GM23338 (cell line): ENCODE data around the gene NT5DC4. TPM values are rescaled to one million over a fixed set of nuclear protein-coding genes. Genes with fewer than 3 reads are reported as not detected.

Experiments used
- ATAC-seq: fragments of 200-7000 bp; cut with Tn5 transposase; 3 replicates; pipeline ENCODE4 v1.9.1; 2020
- DNase-seq: peaks from one replicate; pipeline ENCODE4 v3.0.0-alpha.2; 2015; ENCODE audit warnings: low spot score
- H2AFZ ChIP-seq: fragments of 200-600 bp; sonication (generic); 2 replicates; pipeline ENCODE4 v1.8.0; 2016; ENCODE audit warnings: antibody characterized with exemption, mild to moderate bottlenecking, moderate library complexity
- H3F3A ChIP-seq: fragments of 200-600 bp; sonication (generic); replicated peaks from 2 replicates; pipeline ENCODE4 v1.8.0; 2017; ENCODE audit warnings: antibody characterized with exemption, mixed run types, low read depth
- H3K27ac ChIP-seq: fragments of 200-600 bp; sonication (generic); 2 replicates; pipeline ENCODE4 v1.6.1; 2016; ENCODE audit warnings: low read depth
- H3K27me3 ChIP-seq: fragments of 200-600 bp; sonication (generic); 2 replicates; pipeline ENCODE4 v1.8.0; 2016; ENCODE audit warnings: mild to moderate bottlenecking, mixed run types, moderate library complexity; ENCODE audit not compliant: insufficient read depth
- H3K36me3 ChIP-seq: fragments of 200-600 bp; sonication (generic); 2 replicates; pipeline ENCODE4 v1.8.0; 2016; ENCODE audit warnings: mild to moderate bottlenecking; ENCODE audit not compliant: insufficient read depth
- H3K4me1 ChIP-seq: fragments of 200-600 bp; sonication (generic); 2 replicates; pipeline ENCODE4 v1.8.0; 2016; ENCODE audit warnings: mild to moderate bottlenecking, moderate library complexity; ENCODE audit not compliant: insufficient read depth
- H3K4me2 ChIP-seq: fragments of 200-600 bp; sonication (generic); 2 replicates; pipeline ENCODE4 v1.7.1; 2017; ENCODE audit warnings: mixed run types
- H3K4me3 ChIP-seq: fragments of 200-600 bp; sonication (generic); 2 replicates; pipeline ENCODE4 v1.6.1; 2016; ENCODE audit warnings: mixed run types
- H3K79me2 ChIP-seq: fragments of 200-600 bp; sonication (generic); replicated peaks from 2 replicates; pipeline ENCODE4 v1.8.0; 2017; ENCODE audit warnings: mild to moderate bottlenecking; ENCODE audit not compliant: insufficient read depth
- H3K9me2 ChIP-seq: fragments of 200-600 bp; sonication (generic); 2 replicates; pipeline ENCODE4 v1.8.0; 2017; ENCODE audit not compliant: insufficient read depth
- H4K20me1 ChIP-seq: fragments of 200-600 bp; sonication (generic); replicated peaks from 2 replicates; pipeline ENCODE4 v1.8.0; 2017; ENCODE audit warnings: mild to moderate bottlenecking; ENCODE audit not compliant: insufficient read depth
- H3K27ac Mint-ChIP-seq: 2 replicates; pipeline ENCODE4 v1.8.0; 2020; ENCODE audit warnings: inconsistent platforms, mild to moderate bottlenecking, moderate library complexity, mixed read lengths
- H3K27me3 Mint-ChIP-seq: 3 replicates; pipeline ENCODE4 v1.8.0; 2022; ENCODE audit warnings: low read depth, mild to moderate bottlenecking, moderate library complexity, mixed read lengths, inconsistent platforms; ENCODE audit not compliant: insufficient read depth, poor library complexity
- H3K36me3 Mint-ChIP-seq: 3 replicates; pipeline ENCODE4 v1.8.0; 2021; ENCODE audit warnings: low read depth, mild to moderate bottlenecking, inconsistent platforms, moderate library complexity, mixed read lengths
- H3K4me1 Mint-ChIP-seq: 3 replicates; pipeline ENCODE4 v1.8.0; 2020; ENCODE audit warnings: mild to moderate bottlenecking, inconsistent platforms, mixed read lengths
- H3K4me3 Mint-ChIP-seq: 3 replicates; pipeline ENCODE4 v1.8.0; 2021; ENCODE audit warnings: moderate library complexity, mild to moderate bottlenecking, inconsistent platforms, mixed read lengths
- H3K9me3 Mint-ChIP-seq: 3 replicates; pipeline ENCODE4 v1.8.0; 2020; ENCODE audit warnings: moderate library complexity, mild to moderate bottlenecking, inconsistent platforms, mixed read lengths
- CTCF ChIP-seq, 2 experiments: fragments of 200-600 bp in 1 of 2; sonication (generic) in 1 of 2; conservative IDR thresholded peaks; 2 replicates each; pipeline versions ENCODE4 v1.5.1 to v1.6.1; 2016 to 2017; ENCODE audit warnings: antibody characterized with exemption in 2 of 2, low read depth in 2 of 2, mild to moderate bottlenecking in 2 of 2, moderate library complexity in 1 of 2
- ETS1 ChIP-seq: IDR thresholded peaks from 2 replicates; pipeline ENCODE4 v1.6.1; 2016; ENCODE audit warnings: antibody characterized with exemption
- EZH2 ChIP-seq: fragments of 200-600 bp; sonication (generic); IDR thresholded peaks from one replicate; pipeline ENCODE4 v1.8.0; 2017; ENCODE audit warnings: antibody characterized with exemption, mild to moderate bottlenecking, low read depth; ENCODE audit not compliant: unreplicated experiment
- POLR2AphosphoS5 ChIP-seq: IDR thresholded peaks from 2 replicates; pipeline ENCODE4 v1.6.1; 2016; ENCODE audit warnings: antibody characterized with exemption, low read depth
- ZNF462 ChIP-seq: fragments of 250-450 bp; sonication (Bioruptor Pico); IDR thresholded peaks from 2 replicates; pipeline ENCODE4 v1.5.0; 2020; ENCODE audit warnings: mild to moderate bottlenecking, moderate library complexity
- polyA plus RNA-seq: library from polyadenylated mRNA; unstranded; fragments of >200 nt; fragmentation: Nextera tagmentation; extraction: Ambion mirVana; gene quantifications from 2 replicates; pipeline ENCODE4 v1.2.1, GENCODE V29; 2016
- total RNA-seq: library from RNA; depleted of rRNA; stranded (reverse); fragments of >200 nt; shearing (Covaris generic); gene quantifications from 2 replicates; pipeline ENCODE4 v1.2.3, GENCODE V29; 2014

Gene NT5DC4
- total and polyA plus RNA-seq, 2 experiments from 2014 or later: not detected

- Histone ChIP-seq H3K79me2 (no peaks in the 10 kb centered on the region), H3K36me3 (no peaks in the 10 kb centered on the region), H3F3A (no peaks in the 10 kb centered on the region), H3K9me2 (no peaks in the 10 kb centered on the region), H4K20me1 (no peaks in the 10 kb centered on the region), H3K27ac (no peak overlapping the region), H3K4me3 (no peak overlapping the region), H3K4me2 (no peak overlapping the region), H3K27me3 (no peaks in the 10 kb centered on the region), H3K4me1 (no peaks in the 10 kb centered on the region; the same call in 1 of the 2 replicates), H2AFZ (peak overlapping the region; percentile 28; the same call in 1 of the 2 replicates)
- Mint-ChIP-seq H3K27ac (no peak overlapping the region), H3K9me3 (no peaks in the 10 kb centered on the region), H3K4me1 (no peaks in the 10 kb centered on the region), H3K27me3 (peaks cover 5% of the 10 kb centered on the region), H3K36me3 (no peaks in the 10 kb centered on the region), H3K4me3 (no peak overlapping the region)
- ATAC-seq (no peak), DNase-seq (no peak)
- TF ChIP-seq EZH2 (no peak), ETS1 (no peak), POLR2AphosphoS5 (no peak), CTCF (conservative IDR thresholded peaks at IDR 0.05; ENCODE audit: low read depth in 2 of 2) (no peak), ZNF462 (CRISPR knock-in tag) (no peak)
These were observed 6.6 kb downstream of the NT5DC4 start for GRCh38 chr2:112727276-112728028.
